ENCODE measurements around the gene REPS2.

GRCh38 chrX:16920075-16920474 is 26.4 kb upstream of the REPS2 start:
- TF ChIP-seq CTCF (conservative IDR thresholded peaks at IDR 0.05; ENCODE audit: low read depth in 2 of 2) (no peak), REST (IDR thresholded peaks at IDR 0.05; ENCODE audit: unreplicated experiment) (no peak), EZH2 (IDR thresholded peaks at IDR 0.05; ENCODE audit: low read depth, unreplicated experiment) (no peak), JUNB (IDR thresholded peaks at IDR 0.05; ENCODE audit: unreplicated experiment) (no peak), ZNF331 (CRISPR knock-in tag; IDR thresholded peaks at IDR 0.05; ENCODE audit: low read depth) (no peak), EZH2phosphoT487 (IDR thresholded peaks at IDR 0.05; ENCODE audit: unreplicated experiment) (no peak), POLR2AphosphoS5 (IDR thresholded peaks at IDR 0.05; ENCODE audit: low read depth) (no peak), ZNF114 (CRISPR knock-in tag; IDR thresholded peaks at IDR 0.05) (no peak), STAT1 (IDR thresholded peaks at IDR 0.05; ENCODE audit: unreplicated experiment) (no peak), CREB1 (CRISPR knock-in tag; IDR thresholded peaks at IDR 0.05; ENCODE audit: low read depth) (no peak), ZNF462 (CRISPR knock-in tag; IDR thresholded peaks at IDR 0.05) (no peak), ETS1 (IDR thresholded peaks at IDR 0.05) (no peak)

All from GM23338 (cell line).